ENCODE results near the gene OR51L1.
"Not testable (repeated sequence)": the region's sequence is repeated elsewhere in the genome, so short reads cannot be mapped to it uniquely, and the experiment has no call there.

The OR51L1 gene, protein sequence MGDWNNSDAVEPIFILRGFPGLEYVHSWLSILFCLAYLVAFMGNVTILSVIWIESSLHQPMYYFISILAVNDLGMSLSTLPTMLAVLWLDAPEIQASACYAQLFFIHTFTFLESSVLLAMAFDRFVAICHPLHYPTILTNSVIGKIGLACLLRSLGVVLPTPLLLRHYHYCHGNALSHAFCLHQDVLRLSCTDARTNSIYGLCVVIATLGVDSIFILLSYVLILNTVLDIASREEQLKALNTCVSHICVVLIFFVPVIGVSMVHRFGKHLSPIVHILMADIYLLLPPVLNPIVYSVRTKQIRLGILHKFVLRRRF

DNA sequence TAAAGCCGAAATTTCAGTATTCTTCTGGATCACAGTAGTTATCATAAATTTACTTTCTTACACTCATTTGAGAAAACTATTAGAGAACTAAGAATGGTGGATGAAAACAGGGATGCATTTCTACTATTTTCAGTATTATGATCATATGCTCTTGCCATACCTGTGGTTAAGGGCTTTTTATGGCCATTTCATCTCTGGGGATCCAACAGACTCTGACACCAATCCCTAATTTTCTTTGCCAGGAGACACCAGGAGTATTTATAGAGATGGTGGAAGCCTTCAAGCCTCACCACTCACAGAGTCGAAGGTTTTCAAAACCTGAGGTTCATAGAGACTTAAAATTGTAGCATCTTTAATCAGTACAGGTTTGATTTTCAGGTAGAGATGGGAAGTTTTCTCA, at the start of gene OR51L1:
Gene OR51L1, plus strand, starts transcription at position 301 of the 400 bp plus-strand sequence. CDS start 4,132 bp downstream, outside the sequence.
- TF ChIP-seq GATA2 (IDR thresholded peaks at IDR 0.05; ENCODE audit: low read depth, low read length) (no peak), GATA3 (IDR thresholded peaks at IDR 0.05; ENCODE audit: low read depth, low read length) (no peak)

DNA sequence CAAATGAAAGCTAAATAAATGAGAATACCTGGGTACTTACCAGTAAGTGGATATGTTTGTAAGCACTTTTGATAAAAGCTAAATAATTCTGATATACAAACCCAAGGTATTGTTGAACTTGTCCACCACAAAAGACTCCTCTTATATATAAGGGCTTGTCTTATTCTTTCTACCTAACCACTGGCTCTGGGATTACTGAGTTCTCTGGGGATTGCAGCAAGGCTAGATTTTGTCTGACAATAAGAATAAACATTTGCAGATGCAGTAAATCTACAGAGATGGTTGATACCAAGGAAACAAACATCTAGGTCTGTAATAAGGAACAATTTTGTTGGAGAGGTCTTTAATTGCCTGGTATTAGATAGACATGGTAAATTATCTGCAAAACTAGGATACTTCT, 47.1 kb upstream of the OR51L1 start, which contains the start of gene OR51A4:
Gene OR51A4, minus strand, starts transcription at position 101 of the 400 bp plus-strand sequence. CDS start 505 bp downstream, outside the sequence.
- TF ChIP-seq GATA2 (IDR thresholded peaks at IDR 0.05; ENCODE audit: low read depth, low read length) (no peak), GATA3 (IDR thresholded peaks at IDR 0.05; ENCODE audit: low read depth, low read length) (no peak)

DNA sequence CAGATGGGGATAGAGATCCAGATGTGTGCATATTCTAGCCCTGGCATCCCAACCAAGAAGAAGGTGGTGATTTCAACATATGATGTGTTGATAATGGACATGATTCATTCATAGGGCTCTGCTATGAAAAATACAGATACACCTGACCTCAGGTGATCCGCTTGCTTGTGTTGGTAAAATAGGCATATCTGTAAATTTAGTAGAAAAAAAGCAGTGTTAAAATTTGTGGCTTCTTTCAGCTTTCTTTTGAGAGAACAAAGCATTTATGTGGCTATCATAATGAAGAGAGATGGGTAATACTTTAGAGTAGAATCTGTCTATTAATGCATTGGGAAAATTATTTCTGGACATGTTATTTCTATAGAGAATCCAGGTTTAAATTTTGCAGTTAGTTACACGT, 39.0 kb upstream of the OR51L1 start, which contains the start of gene OR51A2:
Gene OR51A2, minus strand, starts transcription at position 101 of the 400 bp plus-strand sequence. Its CDS starts 0 bp downstream, at position 101.
- not testable (repeated sequence) for TF ChIP-seq GATA3, GATA2 (IDR thresholded peaks at IDR 0.05; ENCODE audit: low read depth, low read length)

DNA sequence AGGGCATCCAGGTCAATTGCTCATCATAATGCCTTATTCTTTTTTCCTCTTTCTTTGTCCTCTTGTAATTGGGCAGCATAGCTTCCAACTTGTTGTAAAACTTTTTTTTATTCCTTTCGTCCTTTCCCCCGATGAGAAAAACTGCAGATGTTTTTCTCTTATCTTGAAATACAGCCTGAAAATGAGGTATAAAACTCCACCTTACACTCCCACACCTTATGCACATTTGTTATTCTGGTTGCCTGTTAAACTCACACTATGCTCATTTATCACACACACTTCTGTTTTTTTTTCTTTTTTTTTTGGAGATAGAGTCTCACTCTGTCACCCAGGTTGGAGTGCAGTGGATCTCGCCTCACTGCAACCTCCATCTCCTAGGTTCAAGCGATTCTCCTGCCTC, 37.3 kb upstream of the OR51L1 start:
- TF ChIP-seq GATA3 (IDR thresholded peaks at IDR 0.05; ENCODE audit: low read depth, low read length) (no peak), GATA2 (IDR thresholded peaks at IDR 0.05; ENCODE audit: low read depth, low read length) (no peak)

DNA sequence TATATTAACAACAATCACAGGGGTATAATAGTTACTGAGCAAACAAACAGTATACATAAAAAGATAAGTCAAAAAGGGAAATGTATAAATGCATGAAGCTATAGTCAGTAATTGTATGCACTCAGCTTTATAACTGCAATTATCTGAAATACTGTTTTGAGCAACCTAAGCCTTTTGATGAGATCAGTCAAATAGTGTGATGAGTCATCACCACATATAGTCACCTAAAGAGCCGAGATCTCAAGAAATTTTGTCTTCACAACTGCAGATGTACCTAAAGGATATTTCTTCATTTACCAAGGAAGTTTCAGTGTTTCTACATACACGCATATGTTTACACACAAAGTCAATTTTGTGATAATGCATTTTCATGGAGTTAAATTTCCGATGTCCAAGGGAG, 33.8 kb upstream of the OR51L1 start:
- no peak for TF ChIP-seq GATA2 (IDR thresholded peaks at IDR 0.05; ENCODE audit: low read depth, low read length)

DNA sequence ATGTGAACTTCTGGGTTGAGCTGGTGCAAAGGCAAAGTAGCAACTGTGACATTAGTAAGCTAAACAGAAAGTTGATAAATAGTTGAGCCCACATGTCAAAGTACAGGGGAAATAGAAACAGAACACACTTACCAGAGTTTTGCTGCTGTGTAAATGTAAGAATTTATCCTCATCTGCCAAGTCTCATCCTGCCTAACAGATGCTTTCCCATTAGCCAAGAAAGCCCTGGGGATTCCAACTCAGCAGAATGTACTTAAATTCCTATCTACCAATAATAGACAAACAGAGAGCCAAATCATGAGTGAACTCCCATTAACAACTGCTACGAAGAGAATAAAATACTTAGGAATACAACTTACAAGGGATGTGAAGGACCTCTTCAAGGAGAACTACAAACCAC, 31.8 kb upstream of the OR51L1 start:
- TF ChIP-seq GATA2 (IDR thresholded peaks at IDR 0.05; ENCODE audit: low read depth, low read length) (no peak), GATA3 (IDR thresholded peaks at IDR 0.05; ENCODE audit: low read depth, low read length) (no peak)

DNA sequence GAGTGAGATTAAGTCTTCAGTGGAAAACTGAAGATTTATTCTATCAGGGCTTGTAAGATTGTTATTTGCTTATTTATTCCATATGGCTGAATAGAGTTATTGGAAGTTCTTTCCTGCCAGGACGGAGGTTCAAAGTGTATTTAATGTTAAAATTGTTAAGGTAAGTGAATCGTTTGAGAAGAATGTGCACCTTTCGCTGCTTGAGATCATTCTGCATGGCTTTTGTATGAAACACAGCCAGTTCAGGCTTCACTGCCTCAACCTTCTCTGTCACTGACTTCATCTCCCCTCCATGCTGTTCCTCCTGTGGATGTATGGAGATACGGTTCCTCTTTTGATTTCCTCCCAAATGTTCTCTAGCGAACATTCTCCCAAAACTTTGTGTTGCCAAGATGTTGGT, 19.2 kb upstream of the OR51L1 start:
- TF ChIP-seq GATA2 (IDR thresholded peaks at IDR 0.05; ENCODE audit: low read depth, low read length) = no peak
- no peak for TF ChIP-seq GATA3 (IDR thresholded peaks at IDR 0.05; ENCODE audit: low read depth, low read length)

DNA sequence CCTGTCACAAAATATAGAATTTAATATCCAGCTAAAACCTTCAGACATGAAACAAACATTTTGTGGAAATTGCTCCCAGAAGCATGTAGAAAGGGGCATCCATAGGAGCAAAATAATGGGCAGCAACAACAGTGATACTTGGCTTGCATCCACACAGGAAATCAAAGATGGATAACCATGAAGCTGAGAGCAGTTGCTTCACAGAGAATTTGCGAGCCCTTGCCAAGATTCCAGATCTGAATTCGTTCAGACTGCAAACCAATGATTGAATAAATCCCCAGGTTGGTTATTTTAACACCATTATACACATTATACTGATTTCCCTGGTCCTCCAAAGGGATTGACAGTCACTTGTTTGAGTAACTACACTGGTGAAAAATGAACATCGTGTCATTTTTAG, 15.6 kb upstream of the OR51L1 start:
- no peak for TF ChIP-seq GATA3 (IDR thresholded peaks at IDR 0.05; ENCODE audit: low read depth, low read length)
- TF ChIP-seq GATA2 (IDR thresholded peaks at IDR 0.05; ENCODE audit: low read depth, low read length) = no peak

DNA sequence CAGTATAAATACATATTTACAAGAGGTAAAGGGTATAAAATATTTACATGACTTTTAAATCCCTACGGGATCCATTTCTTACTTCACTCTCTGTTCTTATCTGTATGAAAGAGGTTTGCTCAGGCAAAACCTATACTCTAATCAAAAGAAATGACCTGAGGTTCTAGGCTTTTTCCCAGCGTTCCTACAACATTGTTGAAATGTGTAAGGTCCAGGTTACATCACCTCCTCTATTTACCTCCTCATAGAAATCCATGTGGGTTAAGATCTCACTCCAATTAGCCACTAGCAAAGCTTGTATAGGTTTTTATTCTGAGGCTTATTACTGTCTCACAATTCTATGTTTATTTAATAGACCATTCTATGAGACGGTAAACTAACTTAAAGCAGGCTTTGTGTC, 12.0 kb upstream of the OR51L1 start:
- TF ChIP-seq GATA2 (IDR thresholded peaks at IDR 0.05; ENCODE audit: low read depth, low read length) (no peak), GATA3 (IDR thresholded peaks at IDR 0.05; ENCODE audit: low read depth, low read length) (no peak)

DNA sequence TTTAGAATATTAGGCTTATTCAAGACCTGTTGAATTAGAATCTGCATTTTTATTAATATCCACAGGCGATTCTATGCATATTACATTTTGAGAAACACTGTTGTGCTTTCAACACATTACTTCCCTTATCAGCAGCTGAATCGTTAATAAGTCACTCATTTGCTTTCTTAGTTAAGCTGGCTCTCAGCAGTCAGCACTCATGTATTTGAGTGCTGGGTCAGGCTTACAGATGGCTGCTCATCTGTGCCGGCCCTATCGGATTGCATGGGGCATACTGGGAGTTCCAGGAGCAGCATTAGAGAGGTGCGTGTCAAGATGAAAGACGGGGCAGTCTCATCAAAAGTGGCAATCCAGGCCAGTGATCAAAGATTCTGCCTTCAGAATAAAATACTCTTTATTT, 10.8 kb upstream of the OR51L1 start:
- TF ChIP-seq GATA3 (IDR thresholded peaks at IDR 0.05; ENCODE audit: low read depth, low read length) = no peak
- TF ChIP-seq GATA2 (IDR thresholded peaks at IDR 0.05; ENCODE audit: low read depth, low read length) = no peak

DNA sequence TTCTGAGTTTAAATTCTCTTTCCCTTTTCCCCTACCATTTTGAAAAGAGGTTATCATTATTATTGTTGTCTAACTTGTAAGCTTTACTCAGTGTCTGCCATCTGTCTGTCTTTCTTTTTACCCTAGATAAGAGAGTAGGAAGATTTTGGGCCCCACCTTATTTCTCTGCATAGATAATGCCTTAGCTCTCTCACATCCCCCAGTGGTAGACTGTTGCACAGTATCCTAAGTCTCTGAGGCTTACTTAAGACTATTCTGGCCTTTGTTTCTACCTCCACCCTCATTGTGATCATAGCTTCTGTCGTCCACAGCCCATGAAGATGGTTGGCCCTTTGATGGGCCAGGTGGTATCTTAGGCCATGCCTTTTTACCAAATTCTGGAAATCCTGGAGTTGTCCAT, 3.6 kb upstream of the OR51L1 start:
- no peak for TF ChIP-seq GATA2 (IDR thresholded peaks at IDR 0.05; ENCODE audit: low read depth, low read length)
- TF ChIP-seq GATA3 (IDR thresholded peaks at IDR 0.05; ENCODE audit: low read depth, low read length) = no peak

DNA sequence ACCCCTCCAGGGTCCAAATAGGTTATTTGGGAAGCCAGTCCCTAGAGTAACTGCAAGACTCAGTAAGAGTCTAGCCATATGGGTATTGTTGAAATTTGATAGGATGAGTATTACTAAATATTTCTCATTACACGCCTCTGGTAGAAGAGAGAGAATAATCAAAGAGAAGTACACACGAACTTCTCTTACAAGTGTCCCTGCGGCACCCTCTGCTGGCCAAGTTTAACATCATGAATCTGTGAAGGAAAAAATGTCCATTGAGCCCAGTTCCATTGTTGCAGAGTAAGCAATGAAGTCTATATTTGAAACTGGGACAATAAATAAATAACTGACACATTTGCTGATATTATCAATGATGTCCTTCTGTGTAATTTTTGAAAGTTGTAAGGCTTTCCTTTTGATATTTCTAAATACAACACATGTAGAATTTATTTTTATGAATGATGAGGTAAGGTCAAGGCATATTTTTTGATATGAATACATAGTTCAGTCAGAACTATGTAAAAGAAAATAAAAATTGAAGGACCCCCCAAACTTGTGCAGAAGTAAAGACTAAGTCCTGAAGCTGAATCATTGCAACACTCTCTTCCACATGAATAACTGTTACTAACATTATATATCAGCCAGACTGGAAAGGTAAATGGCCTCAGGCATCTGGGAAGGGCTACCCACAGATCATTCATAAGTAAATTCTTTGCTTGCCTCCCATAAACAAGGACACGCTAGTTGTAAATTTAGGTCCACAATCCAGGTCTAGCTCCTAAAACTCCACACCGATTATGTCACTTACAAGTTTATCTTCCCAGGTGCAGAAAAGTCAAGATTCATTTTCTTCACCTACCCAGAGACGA, 10.0 kb downstream of the OR51L1 start:
- TF ChIP-seq GATA2 (IDR thresholded peaks at IDR 0.05; ENCODE audit: low read depth, low read length) (no peak), GATA3 (IDR thresholded peaks at IDR 0.05; ENCODE audit: low read depth, low read length) (no peak)

DNA sequence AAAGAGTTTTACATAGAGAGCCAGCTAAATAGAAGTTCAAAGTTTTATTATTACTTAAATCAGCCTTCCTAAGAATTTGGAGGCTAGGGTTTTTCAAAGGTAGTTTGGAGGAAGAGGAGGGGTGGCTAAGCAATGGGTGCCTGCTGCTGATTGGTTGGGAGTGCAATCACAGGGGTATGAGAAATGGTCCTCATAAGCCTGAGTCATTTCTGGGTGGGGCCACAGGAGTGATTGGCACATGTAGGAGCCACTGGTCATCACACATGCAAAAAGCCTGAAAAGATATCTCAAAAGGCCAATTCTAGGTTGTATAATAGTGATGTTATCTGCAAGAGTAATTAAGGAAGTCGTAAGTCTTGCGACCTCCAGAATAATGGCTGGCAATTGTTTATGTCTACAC, 12.9 kb downstream of the OR51L1 start:
- TF ChIP-seq GATA2 (IDR thresholded peaks at IDR 0.05; ENCODE audit: low read depth, low read length) (no peak), GATA3 (IDR thresholded peaks at IDR 0.05; ENCODE audit: low read depth, low read length) (no peak)

DNA sequence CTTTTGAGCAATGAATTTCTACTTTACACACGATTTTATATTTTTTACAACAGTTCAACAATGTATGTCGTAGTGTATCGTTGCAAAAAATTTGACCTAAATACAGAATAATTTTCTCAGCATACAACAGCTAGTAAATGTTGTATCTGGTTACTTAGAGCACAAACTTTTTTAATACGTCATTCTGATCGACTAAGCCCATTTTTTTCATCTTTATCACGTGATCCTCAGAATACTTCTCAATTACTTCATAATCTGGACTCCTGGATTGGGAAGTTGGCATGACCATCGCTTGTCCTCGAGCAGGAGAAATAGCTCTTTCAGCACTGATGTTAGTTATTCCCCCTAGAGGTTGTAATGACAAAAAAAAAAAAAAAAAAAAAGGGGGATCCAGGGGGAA, 16.6 kb downstream of the OR51L1 start:
- no peak for TF ChIP-seq GATA2 (IDR thresholded peaks at IDR 0.05; ENCODE audit: low read depth, low read length)
- TF ChIP-seq GATA3 (IDR thresholded peaks at IDR 0.05; ENCODE audit: low read depth, low read length) = no peak

DNA sequence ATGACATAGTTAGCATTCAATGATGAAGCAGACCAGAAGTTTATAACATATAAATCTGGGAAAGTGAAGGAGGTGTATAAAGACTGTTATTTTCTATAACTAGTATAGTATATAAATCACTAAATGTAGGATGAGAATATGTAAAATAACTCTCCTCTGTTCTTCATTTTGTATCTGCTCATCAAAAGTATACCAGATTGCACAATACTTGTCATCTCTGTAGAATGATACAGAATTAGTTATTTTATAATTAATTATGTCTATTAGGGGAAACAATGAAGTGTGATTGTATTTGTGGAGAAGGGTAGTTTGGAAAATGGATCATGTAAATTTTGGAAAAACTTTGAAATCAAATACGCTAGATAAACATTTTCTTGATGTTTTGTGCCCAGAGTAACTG, 18.4 kb downstream of the OR51L1 start:
- TF ChIP-seq GATA2 (IDR thresholded peaks at IDR 0.05; ENCODE audit: low read depth, low read length) (no peak), GATA3 (IDR thresholded peaks at IDR 0.05; ENCODE audit: low read depth, low read length) (no peak)

Measured in SH-SY5Y (cell line).